T-helper 2 cell treated with Interferon-gamma antibody and Interleukin-4, amounts not matched to agents 100 ng/mL and 5 ng/mL, for 36 hours (primary cell): ENCODE results near the gene MGAT5. TPM values are rescaled to one million over a fixed set of nuclear protein-coding genes. Genes with fewer than 3 reads are reported as not detected.

Source experiments
- intact Hi-C: fragments of 100-400 bp; cut with micrococcal nuclease; formaldehyde crosslinking; loops from one replicate; pipeline ENCODE4 v1.15.1; 2023
- total RNA-seq: library from RNA; stranded (reverse); gene quantifications from 2 replicates; pipeline ENCODE4 v1.2.3, GENCODE V29; 2022

The MGAT5 gene
- total RNA-seq, 1 donor from 2014 or later = 18.6 TPM

DNA sequence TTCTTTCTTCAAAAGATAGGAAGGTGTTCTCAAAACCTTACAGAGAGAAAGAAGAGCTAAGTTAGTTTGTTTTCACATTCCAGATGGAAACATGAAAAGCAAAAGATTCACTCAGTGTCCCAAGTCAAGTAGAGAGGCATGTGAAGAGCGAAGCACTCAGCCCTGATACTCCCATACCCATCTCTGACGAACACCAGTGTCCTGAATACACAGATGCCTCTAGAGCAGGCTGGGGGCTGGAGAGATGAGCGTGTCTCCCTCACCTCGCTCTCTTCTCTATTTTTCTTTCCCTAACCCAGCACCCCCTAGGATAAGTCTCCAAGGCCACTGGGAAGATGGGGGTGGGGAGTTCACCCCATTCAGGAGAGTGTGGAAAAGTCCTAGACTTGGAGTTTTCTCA is 237.2 kb downstream of the MGAT5 start:
- intact Hi-C loops = no loop called here

DNA sequence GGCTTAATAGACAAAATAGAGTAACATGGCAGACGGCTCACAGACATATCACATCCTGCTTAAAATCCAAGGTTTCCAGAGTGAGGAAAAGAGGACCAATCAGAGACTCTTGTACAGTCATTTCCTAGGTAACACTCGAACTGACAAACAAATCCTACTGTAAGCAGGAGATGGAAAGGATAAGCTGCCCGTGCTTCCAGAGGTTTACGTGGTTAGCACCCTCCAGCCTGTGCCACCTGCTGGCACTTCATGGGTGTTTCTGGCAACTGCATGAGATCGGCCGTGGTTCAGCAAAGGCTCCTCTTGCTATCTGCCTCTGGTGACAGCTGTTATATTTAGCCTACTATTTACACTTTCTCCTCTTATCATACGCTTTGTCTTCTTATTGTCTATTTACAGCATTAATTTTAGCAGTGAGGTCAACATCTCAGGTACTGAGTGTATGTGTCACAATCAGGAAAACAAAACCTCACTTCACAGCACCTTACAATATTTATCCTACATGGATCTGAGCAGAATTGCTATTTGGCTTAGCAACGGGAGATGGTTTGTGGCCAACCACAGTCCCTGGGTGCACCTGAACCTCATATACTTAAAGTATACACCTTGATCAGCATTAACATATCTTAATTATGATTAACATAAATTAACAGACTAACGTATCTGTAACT is 238.0 kb downstream of the MGAT5 start:
- intact Hi-C loops = no loop called here

DNA sequence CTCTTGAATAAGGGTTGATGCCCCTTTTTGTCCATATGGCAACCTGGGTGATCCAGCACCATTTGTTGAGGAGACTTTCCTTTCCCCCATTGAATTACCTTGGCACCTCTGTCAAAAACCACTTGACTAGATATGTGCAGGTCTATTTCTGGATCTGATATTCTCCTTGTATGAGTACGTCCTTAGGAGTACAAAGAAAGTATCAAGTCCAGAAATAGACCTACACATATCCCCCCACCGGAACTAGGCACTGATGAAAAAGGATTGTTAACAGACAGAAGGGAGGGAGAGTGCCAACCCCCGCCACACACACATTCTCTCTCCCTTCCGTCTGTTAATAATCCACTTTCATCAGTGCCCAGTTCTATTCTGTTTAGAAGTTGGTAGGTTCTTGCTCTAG is 239.9 kb downstream of the MGAT5 start:
- intact Hi-C loops = no loop called here

DNA sequence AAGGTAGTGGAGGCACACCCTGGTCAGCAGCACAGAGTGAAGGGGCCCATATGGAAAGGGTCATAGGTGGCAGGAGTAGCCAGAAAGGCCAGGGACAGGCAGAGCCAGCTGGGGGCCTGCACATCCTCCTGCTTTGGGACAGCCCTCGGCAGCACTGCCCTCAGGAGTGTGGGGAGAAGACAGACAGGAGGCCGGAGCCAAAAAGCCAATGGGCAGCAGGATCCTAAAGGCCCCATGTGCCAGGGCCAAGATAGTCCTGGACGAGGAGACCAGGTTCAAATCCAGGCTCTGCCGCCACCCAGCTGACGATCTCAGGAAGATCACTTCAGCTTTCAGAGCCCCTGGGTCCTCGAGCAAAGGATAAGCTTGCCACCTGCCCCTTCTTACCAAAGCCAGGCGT is 244.8 kb downstream of the MGAT5 start:
- intact Hi-C loops = no loop called here

DNA sequence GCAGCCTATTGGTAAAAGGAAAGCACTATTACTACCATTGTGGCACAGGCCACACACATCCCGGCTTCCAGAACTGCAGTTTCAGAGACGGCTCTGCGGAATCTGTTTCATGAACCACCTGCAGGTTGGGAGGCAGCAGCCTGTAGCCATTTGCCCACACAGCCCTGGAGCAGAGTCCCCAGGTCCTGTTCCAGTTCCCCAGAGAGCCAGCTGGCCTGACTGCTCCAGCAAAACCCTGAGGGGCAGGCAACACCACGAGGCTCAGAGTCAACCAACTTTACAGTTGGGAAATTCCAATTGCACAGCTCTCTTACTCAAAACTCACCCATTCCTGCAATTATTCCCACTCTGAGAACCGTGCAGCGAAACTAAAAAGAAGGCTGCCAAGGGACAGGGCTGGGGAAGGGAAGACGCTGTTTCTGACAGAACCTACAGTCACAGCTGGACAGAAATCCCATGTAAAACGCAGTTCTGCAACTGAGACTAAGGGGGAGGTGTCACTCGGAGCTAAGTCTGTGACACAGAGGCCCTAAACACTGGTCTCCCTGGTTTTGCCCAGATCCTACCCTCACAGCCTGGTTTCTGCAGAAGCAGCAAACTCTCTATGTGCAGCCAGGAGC is 245.5 kb downstream of the MGAT5 start:
- intact Hi-C loops = no loop called here

DNA sequence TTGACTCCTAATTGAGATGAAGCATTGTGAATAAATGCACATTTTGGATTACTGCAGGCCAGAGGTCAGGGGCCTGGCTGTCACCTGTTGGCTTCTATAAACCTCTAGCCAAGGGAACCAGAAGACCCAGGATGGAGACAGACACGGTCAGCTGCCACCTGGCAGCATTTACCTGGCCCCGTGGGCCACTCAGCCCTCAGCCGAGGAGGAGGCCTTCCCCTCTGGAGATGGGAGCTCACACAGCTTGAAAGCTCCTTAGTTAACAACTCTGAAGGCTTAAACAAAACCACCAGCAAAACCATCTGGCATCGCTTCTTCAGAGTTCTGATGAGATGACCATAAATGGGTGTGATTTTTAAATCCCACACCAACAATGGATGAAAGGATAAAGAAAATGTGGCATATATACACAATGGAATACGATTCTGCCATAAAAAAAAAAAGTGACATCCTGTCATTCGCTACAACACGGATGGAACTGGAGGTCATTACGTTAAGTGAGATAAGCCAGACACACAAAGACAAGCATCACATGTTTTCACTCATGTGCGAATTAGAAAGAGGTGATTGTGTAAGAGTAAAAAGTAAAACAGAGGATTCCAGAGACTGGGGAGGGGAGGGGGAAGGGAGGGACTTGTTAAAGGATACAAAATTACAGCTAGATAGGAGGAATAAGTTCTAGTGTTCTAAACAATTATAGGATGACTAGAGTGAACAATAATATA is 246.5 kb downstream of the MGAT5 start:
- intact Hi-C loops = loop anchor here (5.0 kb wide), 1 partner anchor 158 kb away; no protein-coding TSS in a partner anchor

DNA sequence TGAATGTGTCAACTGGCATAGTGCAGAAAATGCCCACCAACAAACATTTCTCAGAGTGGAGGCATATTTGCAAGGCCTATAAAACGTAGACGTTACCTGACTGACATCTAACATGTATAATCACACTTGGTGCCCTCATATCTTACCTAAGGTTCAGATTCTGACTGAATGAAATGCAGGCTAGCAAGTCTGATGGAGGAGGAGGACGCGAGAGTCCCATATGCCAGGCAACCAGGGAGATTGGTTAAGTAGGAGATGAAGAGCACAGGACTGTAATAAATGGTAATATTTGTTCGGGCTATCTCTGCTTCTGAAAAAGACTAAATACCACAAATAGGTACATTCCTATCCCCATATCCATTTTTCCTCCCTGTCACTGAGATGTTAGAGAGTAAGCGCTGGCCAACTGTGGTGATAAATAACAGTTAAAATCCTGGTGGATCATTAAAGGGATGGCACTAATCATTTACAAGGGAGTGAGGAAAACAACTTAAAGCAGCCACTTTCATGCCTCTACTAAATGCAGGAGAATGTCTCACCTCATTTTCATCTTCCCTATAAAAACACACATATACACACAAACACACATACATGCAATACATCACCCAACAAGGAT is 247.7 kb downstream of the MGAT5 start:
- intact Hi-C loops = loop anchor here (5.0 kb wide), 1 partner anchor 159 kb away; no protein-coding TSS in a partner anchor

DNA sequence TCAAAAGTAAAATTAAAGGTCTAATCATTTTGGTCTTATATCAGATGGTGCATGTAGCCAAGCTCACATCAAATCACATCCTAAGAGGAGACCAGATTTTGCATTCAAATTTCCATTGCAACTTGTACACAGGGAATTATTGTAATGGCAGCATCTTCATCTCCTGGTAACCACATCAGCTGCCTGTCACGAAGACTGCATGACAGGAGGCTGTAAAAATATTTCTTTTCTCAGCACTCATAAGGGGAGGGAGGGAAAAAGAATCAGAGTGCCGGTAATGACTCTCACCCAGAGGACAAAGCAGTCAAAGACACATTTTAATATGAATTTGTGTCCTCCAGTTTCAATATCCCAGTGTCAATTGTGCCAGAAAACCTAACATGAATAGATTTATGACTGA is 248.2 kb downstream of the MGAT5 start:
- intact Hi-C loops = loop anchor here (5.0 kb wide), 1 partner anchor 160 kb away; no protein-coding TSS in a partner anchor
